Measurements from ENCODE around the gene CEP290.

- no peak for TF ChIP-seq POLR2AphosphoS5 (IDR thresholded peaks at IDR 0.05; ENCODE audit: low read depth)
- no peak for TF ChIP-seq CTCF (conservative IDR thresholded peaks at IDR 0.05; ENCODE audit: low read depth in 2 of 2)
- no peak for TF ChIP-seq ETS1 (IDR thresholded peaks at IDR 0.05)
- TF ChIP-seq REST (IDR thresholded peaks at IDR 0.05; ENCODE audit: unreplicated experiment), result no peak
- no peak for TF ChIP-seq ZNF331 (CRISPR knock-in tag; IDR thresholded peaks at IDR 0.05; ENCODE audit: low read depth)
- no peak for TF ChIP-seq CREB1 (CRISPR knock-in tag; IDR thresholded peaks at IDR 0.05; ENCODE audit: low read depth)
- no peak for TF ChIP-seq EZH2phosphoT487 (IDR thresholded peaks at IDR 0.05; ENCODE audit: unreplicated experiment)
- no peak for TF ChIP-seq EZH2 (IDR thresholded peaks at IDR 0.05; ENCODE audit: low read depth, unreplicated experiment)
- no peak for TF ChIP-seq JUNB (IDR thresholded peaks at IDR 0.05; ENCODE audit: unreplicated experiment)
- TF ChIP-seq STAT1 (IDR thresholded peaks at IDR 0.05; ENCODE audit: unreplicated experiment), result no peak
- TF ChIP-seq, protein P1, sequence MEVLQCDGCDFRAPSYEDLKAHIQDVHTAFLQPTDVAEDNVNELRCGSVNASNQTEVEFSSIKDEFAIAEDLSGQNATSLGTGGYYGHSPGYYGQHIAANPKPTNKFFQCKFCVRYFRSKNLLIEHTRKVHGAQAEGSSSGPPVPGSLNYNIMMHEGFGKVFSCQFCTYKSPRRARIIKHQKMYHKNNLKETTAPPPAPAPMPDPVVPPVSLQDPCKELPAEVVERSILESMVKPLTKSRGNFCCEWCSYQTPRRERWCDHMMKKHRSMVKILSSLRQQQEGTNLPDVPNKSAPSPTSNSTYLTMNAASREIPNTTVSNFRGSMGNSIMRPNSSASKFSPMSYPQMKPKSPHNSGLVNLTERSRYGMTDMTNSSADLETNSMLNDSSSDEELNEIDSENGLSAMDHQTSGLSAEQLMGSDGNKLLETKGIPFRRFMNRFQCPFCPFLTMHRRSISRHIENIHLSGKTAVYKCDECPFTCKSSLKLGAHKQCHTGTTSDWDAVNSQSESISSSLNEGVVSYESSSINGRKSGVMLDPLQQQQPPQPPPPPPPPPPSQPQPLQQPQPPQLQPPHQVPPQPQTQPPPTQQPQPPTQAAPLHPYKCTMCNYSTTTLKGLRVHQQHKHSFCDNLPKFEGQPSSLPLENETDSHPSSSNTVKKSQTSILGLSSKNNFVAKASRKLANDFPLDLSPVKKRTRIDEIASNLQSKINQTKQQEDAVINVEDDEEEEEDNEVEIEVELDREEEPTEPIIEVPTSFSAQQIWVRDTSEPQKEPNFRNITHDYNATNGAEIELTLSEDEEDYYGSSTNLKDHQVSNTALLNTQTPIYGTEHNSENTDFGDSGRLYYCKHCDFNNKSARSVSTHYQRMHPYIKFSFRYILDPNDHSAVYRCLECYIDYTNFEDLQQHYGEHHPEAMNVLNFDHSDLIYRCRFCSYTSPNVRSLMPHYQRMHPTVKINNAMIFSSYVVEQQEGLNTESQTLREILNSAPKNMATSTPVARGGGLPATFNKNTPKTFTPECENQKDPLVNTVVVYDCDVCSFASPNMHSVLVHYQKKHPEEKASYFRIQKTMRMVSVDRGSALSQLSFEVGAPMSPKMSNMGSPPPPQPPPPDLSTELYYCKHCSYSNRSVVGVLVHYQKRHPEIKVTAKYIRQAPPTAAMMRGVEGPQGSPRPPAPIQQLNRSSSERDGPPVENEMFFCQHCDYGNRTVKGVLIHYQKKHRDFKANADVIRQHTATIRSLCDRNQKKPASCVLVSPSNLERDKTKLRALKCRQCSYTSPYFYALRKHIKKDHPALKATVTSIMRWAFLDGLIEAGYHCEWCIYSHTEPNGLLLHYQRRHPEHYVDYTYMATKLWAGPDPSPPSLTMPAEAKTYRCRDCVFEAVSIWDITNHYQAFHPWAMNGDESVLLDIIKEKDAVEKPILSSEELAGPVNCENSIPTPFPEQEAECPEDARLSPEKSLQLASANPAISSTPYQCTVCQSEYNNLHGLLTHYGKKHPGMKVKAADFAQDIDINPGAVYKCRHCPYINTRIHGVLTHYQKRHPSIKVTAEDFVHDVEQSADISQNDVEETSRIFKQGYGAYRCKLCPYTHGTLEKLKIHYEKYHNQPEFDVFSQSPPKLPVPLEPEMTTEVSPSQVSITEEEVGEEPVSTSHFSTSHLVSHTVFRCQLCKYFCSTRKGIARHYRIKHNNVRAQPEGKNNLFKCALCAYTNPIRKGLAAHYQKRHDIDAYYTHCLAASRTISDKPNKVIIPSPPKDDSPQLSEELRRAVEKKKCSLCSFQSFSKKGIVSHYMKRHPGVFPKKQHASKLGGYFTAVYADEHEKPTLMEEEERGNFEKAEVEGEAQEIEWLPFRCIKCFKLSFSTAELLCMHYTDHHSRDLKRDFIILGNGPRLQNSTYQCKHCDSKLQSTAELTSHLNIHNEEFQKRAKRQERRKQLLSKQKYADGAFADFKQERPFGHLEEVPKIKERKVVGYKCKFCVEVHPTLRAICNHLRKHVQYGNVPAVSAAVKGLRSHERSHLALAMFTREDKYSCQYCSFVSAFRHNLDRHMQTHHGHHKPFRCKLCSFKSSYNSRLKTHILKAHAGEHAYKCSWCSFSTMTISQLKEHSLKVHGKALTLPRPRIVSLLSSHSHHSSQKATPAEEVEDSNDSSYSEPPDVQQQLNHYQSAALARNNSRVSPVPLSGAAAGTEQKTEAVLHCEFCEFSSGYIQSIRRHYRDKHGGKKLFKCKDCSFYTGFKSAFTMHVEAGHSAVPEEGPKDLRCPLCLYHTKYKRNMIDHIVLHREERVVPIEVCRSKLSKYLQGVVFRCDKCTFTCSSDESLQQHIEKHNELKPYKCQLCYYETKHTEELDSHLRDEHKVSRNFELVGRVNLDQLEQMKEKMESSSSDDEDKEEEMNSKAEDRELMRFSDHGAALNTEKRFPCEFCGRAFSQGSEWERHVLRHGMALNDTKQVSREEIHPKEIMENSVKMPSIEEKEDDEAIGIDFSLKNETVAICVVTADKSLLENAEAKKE (CRISPR knock-in tag; IDR thresholded peaks at IDR 0.05), result no peak
- no peak for TF ChIP-seq ZNF114 (CRISPR knock-in tag; IDR thresholded peaks at IDR 0.05)
- no peak for TF ChIP-seq NANOG (IDR thresholded peaks at IDR 0.05; ENCODE audit: borderline replicate concordance)
Measured at GRCh38 chr12:88127855-88128254, 14.0 kb downstream of the CEP290 start.

Measured in GM23338 (cell line).